AG04450 (cell line): ENCODE measurements around the gene CLCN3. TPM values are rescaled to one million over a fixed set of nuclear protein-coding genes. Genes with fewer than 3 reads are reported as not detected.

ENCODE experiments used
- CTCF ChIA-PET: fragments of 300-600, 350-600 bp; formaldehyde crosslinking; extraction: SDS; loops from one replicate; lab custom pipeline; 2022; ENCODE audit warnings: antibody characterized with exemption, inconsistent platforms; lab: Charles Lee
- POLR2A ChIA-PET: fragments of 350-600 bp; formaldehyde crosslinking; extraction: SDS; loops from one replicate; lab custom pipeline; 2021; ENCODE audit warnings: antibody characterized with exemption, inconsistent platforms; lab: Yijun Ruan, JAX
- DNase-seq: peaks from one replicate; pipeline ENCODE4 v3.0.0-alpha.2; 2011; ENCODE audit warnings: low read depth, low spot score
- H3K27ac ChIP-seq: one replicate; pipeline ENCODE4 v1.5.1; 2012; ENCODE audit warnings: low read depth, low read length, control low read depth
- H3K27me3 ChIP-seq: one replicate; pipeline ENCODE4 v1.6.0; 2012; ENCODE audit warnings: low read length; ENCODE audit not compliant: control insufficient read depth, insufficient read depth
- H3K4me3 ChIP-seq: 2 replicates; pipeline ENCODE4 v1.5.1; 2011; ENCODE audit warnings: mild to moderate bottlenecking, low read depth, low read length, control low read depth
- H3K9me3 ChIP-seq: 2 replicates; pipeline ENCODE4 v1.5.1; 2012; ENCODE audit warnings: low read length; ENCODE audit not compliant: control insufficient read depth, insufficient read depth
- polyA plus RNA-seq: library from polyadenylated mRNA; depleted of rRNA; stranded (reverse); fragments of >200 nt; gene quantifications from 2 replicates; pipeline ENCODE4 v1.2.3, GENCODE V29; 2011
- TF ChIP-seq, protein P1 (sequence below): IDR thresholded peaks from 2 replicates; pipeline ENCODE4 v1.5.1; 2011; ENCODE audit warnings: low read depth, low read length, control low read depth, inconsistent platforms

The CLCN3 gene
- polyA plus RNA-seq, 1 experiment, result 36.5 TPM

DNA sequence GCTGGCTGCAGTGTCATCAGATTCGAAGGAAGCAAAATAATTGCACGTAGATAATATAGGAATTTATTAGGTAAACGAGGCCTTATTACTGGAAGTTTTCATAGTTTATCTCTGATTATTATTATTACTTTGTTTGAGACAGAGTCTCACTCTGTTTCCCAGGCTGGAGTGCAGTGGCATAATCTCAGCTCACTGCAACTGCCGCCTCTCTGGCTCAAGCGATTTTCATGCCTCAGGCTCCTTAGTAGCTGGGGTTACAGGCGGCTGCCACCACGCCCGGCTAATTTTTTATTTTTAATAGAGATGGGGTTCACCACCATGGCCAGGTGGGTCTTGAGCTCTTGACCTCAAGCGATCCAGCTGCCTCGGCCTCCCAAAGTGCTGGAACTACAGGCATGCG, 12.5 kb downstream of the CLCN3 start:
- POLR2A ChIA-PET, result no interaction called here
- no peak overlapping the region for H3K4me3 ChIP-seq

DNA sequence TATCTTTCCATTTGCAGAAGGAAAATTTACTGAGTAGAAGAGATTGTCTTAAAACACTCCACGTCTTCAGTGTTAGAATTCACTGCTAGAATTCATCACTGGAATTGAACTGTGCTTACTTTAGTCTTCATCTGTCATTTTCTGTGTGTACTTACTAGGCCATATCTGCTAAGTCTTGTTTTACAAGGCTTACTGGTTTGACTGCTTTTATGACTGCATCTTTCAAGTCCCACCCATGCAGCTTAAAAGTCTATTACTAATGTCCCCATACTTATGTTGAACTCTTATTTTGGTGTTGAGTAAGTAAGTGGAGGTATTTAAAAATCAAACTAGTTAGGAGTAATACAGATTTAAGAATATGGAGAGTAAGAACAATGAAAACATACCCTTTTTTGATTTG, 14.6 kb downstream of the CLCN3 start:
- H3K4me3 ChIP-seq, result no peak overlapping the region
- no peak for DNase-seq
- ChIA-PET CTCF (interaction anchor here (1.0 kb wide), 1 partner anchor 15 kb away, joined by 3 read pairs; the partner anchor contains the start of gene CLCN3), POLR2A (no interaction called here)
- H3K9me3 ChIP-seq, result no peaks in the 10 kb centered on the region; the same call in 1 of the 2 replicates
- no peak overlapping the region for H3K27ac ChIP-seq
- TF ChIP-seq, protein P1, sequence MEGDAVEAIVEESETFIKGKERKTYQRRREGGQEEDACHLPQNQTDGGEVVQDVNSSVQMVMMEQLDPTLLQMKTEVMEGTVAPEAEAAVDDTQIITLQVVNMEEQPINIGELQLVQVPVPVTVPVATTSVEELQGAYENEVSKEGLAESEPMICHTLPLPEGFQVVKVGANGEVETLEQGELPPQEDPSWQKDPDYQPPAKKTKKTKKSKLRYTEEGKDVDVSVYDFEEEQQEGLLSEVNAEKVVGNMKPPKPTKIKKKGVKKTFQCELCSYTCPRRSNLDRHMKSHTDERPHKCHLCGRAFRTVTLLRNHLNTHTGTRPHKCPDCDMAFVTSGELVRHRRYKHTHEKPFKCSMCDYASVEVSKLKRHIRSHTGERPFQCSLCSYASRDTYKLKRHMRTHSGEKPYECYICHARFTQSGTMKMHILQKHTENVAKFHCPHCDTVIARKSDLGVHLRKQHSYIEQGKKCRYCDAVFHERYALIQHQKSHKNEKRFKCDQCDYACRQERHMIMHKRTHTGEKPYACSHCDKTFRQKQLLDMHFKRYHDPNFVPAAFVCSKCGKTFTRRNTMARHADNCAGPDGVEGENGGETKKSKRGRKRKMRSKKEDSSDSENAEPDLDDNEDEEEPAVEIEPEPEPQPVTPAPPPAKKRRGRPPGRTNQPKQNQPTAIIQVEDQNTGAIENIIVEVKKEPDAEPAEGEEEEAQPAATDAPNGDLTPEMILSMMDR, result no peak
- H3K27me3 ChIP-seq, result no peaks in the 10 kb centered on the region

More for the DNA sequence above, 12.5 kb downstream of the CLCN3 start:
- TF ChIP-seq, protein P1, result no peak
- H3K27me3 ChIP-seq, result no peaks in the 10 kb centered on the region
- CTCF ChIA-PET, result interaction anchor here (1.0 kb wide), 1 partner anchor 14 kb away, joined by 4 read pairs; no protein-coding TSS in a partner anchor
- H3K27ac ChIP-seq, result no peak overlapping the region
- no peaks in the 10 kb centered on the region; the same call in 1 of the 2 replicates for H3K9me3 ChIP-seq
- DNase-seq, result no peak

DNA sequence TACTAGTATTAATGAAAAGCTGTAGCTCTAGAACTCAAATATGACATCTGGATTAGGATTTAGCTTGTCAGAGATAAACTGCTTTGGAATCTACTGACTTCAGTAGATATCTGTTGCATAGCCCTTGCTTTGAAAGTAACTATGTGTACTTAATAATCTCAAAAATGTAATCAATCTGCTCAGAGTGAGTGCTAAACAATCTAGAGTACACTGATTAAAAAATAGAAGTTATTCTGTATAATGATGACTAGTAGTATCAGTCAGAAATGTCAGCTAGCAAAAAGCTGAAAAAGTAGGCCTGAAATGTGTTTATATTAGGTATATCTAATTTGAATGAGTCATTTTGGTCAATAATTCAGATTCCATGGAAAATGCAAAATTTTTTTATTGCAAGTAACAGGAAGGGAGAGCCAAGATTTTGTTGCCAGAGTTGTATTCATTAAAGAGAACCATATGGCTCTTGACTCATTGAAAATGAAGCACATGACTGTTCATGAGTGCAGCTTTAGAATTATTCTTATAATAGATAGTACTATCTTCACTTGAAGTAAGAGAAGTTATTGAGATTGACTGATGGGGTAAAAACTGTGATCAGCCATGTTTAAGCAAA, 20.0 kb downstream of the CLCN3 start:
- peak; percentile 58 for DNase-seq
- Histone ChIP-seq H3K27ac (no peak overlapping the region), H3K4me3 (no peak overlapping the region), H3K27me3 (no peaks in the 10 kb centered on the region), H3K9me3 (no peaks in the 10 kb centered on the region)
- CTCF ChIA-PET, result interaction anchor here (1.0 kb wide), 1 partner anchor 20 kb away, joined by 3 read pairs; no protein-coding TSS in a partner anchor
- TF ChIP-seq, protein P1, result no peak
- POLR2A ChIA-PET, result interaction anchor here (0.5 to 1.0 kb wide), 3 partner anchors 19 to 630 kb away, joined by 5 to 9 read pairs (median 6); partner anchors contain the start of gene CBR4

DNA sequence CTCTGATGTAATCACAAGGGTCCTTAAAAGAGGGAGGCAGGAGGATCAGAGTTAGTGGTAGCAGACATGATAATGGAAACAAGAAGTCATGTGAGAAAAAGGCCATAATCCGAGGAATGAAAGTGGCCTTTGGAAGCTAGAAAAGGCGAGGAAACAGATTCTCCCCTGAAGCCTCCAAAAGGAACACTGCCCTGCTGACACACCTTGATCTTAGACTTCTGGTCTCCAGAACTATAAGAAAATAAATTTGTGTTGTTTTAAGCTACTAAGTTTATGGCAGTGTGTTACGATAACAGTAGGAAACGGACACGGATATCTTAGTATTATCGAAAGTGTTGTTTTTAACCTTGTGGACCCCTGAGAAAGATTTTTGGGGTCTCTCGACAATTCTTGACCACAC, 24.4 kb downstream of the CLCN3 start:
- Histone ChIP-seq H3K27me3 (no peaks in the 10 kb centered on the region), H3K4me3 (no peak overlapping the region), H3K9me3 (no peaks in the 10 kb centered on the region), H3K27ac (no peak overlapping the region)
- CTCF ChIA-PET, result interaction anchor here (1.2 kb wide), 1 partner anchor 32 kb away, joined by 3 read pairs; no protein-coding TSS in a partner anchor
- POLR2A ChIA-PET, result no interaction called here
- TF ChIP-seq, protein P1, result no peak
- DNase-seq, result no peak

DNA sequence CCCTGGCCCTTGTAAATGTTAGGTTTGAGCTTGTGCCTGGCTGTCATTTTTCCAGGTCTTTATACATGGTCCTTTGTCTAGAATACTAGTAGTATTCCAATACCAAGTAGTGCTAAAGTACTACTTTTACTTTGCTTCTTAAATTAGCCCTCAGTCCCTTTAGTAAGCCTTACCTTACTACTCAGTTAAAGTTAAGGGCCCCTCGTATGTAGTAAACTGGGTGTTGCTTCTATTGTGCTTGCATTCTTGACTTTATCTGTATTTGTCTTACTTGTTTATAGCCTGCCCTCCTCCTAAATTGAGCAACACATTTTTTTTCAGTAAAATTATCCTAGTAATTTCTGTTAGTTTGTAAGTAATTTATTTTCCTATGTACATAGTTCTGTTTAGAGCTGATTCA, 25.2 kb downstream of the CLCN3 start:
- no peak for DNase-seq
- H3K4me3 ChIP-seq, result no peak overlapping the region
- POLR2A ChIA-PET, result no interaction called here
- CTCF ChIA-PET, result interaction anchor here (1.2 kb wide), 1 partner anchor 33 kb away, joined by 3 read pairs; no protein-coding TSS in a partner anchor
- H3K27me3 ChIP-seq, result no peaks in the 10 kb centered on the region
- TF ChIP-seq, protein P1, result no peak
- no peaks in the 10 kb centered on the region for H3K9me3 ChIP-seq
- H3K27ac ChIP-seq, result no peak overlapping the region
